GM06990 (cell line): ENCODE results near the gene CELF2.

Experiments used
- DNase-seq: peaks from one replicate; pipeline ENCODE4 v3.0.0-alpha.2; 2011; ENCODE audit not compliant: insufficient read length; ENCODE audit errors: extremely low read depth
- H3K27me3 ChIP-seq: replicated peaks from 2 replicates; pipeline ENCODE4 v1.6.0; 2011; ENCODE audit warnings: low read length; ENCODE audit not compliant: control insufficient read depth, insufficient read depth
- H3K36me3 ChIP-seq: 2 replicates; pipeline ENCODE4 v1.5.1; 2011; ENCODE audit warnings: low read length; ENCODE audit not compliant: control insufficient read depth, insufficient read depth
- H3K4me3 ChIP-seq: replicated peaks from 2 replicates; pipeline ENCODE4 v1.5.1; 2011; ENCODE audit warnings: low read depth, mild to moderate bottlenecking, control low read depth, low read length
- CTCF ChIP-seq: IDR thresholded peaks from 2 replicates; pipeline ENCODE4 v1.5.1; 2011; ENCODE audit warnings: low read length, control low read depth, mild to moderate bottlenecking, inconsistent platforms; ENCODE audit not compliant: insufficient read depth, poor library complexity, severe bottlenecking

The CELF2 gene

GRCh38 chr10:11057448-11057847, 39.8 kb downstream of the CELF2 start:
- H3K4me3 ChIP-seq = no peak overlapping the region
- no peaks in the 10 kb centered on the region for H3K36me3 ChIP-seq
- TF ChIP-seq CTCF = no peak
- H3K27me3 ChIP-seq = no peaks in the 10 kb centered on the region; the same call in 1 of the 2 replicates
- no peak for DNase-seq

DNA sequence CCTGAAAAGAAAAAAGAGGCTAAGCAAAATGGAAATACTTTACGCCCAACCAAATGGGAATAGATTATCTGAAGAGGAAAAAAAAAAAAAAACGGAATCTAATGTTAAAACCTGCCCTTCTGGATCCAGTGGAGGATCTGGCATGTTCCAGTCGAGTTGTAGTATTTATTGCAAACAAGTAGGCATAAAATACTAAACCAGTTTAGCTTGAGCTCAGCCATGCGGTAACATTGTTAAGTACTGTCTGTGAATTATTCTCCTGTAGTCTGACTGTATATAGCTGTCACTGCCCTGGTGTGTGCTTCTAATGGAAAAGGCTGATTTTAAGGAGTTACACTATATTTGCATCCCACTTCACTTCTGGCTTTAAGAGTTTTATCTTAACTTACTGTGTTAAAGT, 40.3 kb downstream of the CELF2 start:
- no peak for DNase-seq
- H3K36me3 ChIP-seq = no peaks in the 10 kb centered on the region
- H3K27me3 ChIP-seq = no peaks in the 10 kb centered on the region; the same call in 1 of the 2 replicates
- H3K4me3 ChIP-seq = no peak overlapping the region
- TF ChIP-seq CTCF = no peak

DNA sequence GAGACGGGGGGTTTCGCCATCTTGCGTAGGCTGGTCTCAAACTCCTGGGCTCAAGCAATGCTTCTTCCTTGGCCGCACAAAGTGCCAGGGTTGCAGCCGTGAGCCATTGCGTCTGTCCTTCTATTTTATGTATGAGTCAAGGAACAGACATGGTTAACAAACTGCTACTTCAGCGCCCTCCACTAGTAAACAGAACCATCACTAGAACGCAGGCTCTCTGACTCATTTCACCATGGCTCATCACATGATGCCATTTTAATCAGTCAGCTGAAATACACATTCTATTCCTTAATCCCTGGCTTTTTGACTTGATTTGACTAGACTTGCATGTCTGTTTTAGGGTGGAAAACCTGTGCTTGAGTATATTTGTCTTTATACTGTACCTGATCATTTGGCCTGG, 41.3 kb downstream of the CELF2 start:
- no peaks in the 10 kb centered on the region for H3K36me3 ChIP-seq
- H3K27me3 ChIP-seq = no peaks in the 10 kb centered on the region; the same call in 1 of the 2 replicates
- no peak for DNase-seq
- TF ChIP-seq CTCF = no peak
- no peak overlapping the region for H3K4me3 ChIP-seq

DNA sequence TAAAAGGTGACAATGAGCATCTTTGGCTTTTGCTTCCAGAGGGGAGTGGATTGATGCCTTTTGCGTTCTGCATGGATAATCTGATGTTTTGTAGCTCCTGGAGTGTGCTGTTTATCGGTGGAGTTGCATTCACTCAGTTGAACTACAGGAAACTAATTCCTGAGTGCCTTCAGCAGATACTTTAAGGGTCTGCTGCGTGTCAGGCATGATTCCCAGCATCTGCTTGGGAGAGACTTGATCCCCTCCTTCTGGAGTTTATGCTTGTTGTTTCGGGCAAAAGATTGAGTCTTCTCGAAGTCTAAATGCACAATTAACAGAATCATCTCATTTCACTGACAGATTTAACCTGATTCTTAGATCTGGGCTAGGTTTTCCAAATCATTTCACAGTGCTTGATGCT, 46.2 kb downstream of the CELF2 start:
- TF ChIP-seq CTCF = no peak
- Histone ChIP-seq H3K4me3 (no peak overlapping the region), H3K36me3 (no peaks in the 10 kb centered on the region), H3K27me3 (no peaks in the 10 kb centered on the region; the same call in 1 of the 2 replicates)
- no peak for DNase-seq

DNA sequence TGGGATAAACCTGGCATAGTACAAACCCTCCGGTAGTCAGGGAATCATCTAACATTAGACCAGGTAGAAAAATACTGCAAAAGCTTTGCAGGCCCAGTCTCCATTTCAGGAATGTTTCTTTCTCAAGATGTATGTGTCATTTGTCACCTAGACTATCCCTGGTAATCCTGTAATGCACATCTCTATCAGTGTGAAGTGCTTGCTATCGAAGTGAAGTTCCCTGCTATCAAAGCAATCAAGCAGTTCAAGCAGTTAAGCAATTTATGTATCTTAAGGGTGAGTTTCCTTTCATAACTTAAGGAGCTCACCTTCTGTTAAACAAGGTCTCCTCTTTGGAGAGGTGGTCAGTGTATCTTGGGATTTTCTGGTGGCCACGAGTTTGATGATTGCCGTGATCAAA, 47.2 kb downstream of the CELF2 start:
- TF ChIP-seq CTCF = no peak

GRCh38 chr10:11065567-11065966, 47.9 kb downstream of the CELF2 start:
- H3K36me3 ChIP-seq = no peaks in the 10 kb centered on the region
- TF ChIP-seq CTCF = no peak
- DNase-seq = no peak
- no peaks in the 10 kb centered on the region for H3K27me3 ChIP-seq
- H3K4me3 ChIP-seq = no peak overlapping the region

More for the DNA sequence above, 47.2 kb downstream of the CELF2 start:
- no peak for DNase-seq
- Histone ChIP-seq H3K4me3 (no peak overlapping the region), H3K27me3 (no peaks in the 10 kb centered on the region), H3K36me3 (no peaks in the 10 kb centered on the region)
